ENCODE results near the gene EIF2S2. TPM values are rescaled to one million over a fixed set of nuclear protein-coding genes. Genes with fewer than 3 reads are reported as not detected.
"Not testable (repeated sequence)": the region's sequence is repeated elsewhere in the genome, so short reads cannot be mapped to it uniquely, and the experiment has no call there.

Gene EIF2S2
- total RNA-seq, 2 donors from 2014 or later: 22.6 to 40.2 TPM

- Histone ChIP-seq H3K27ac (no peak overlapping the region), H3K4me1 (no peaks in the 10 kb centered on the region), H3K9me3 (no peaks in the 10 kb centered on the region), H3K36me3 (replicated peaks in 1 of 2; ENCODE audit: insufficient read depth in 1 of 2, low read depth in 2 of 2) (no peaks in the 10 kb centered on the region), H3K27me3 (no peaks in the 10 kb centered on the region), H3K4me3 (no peak overlapping the region)
- DNase-seq: no peak
- no peak for TF ChIP-seq POLR2A (IDR thresholded peaks at IDR 0.05)
- TF ChIP-seq, protein P1, sequence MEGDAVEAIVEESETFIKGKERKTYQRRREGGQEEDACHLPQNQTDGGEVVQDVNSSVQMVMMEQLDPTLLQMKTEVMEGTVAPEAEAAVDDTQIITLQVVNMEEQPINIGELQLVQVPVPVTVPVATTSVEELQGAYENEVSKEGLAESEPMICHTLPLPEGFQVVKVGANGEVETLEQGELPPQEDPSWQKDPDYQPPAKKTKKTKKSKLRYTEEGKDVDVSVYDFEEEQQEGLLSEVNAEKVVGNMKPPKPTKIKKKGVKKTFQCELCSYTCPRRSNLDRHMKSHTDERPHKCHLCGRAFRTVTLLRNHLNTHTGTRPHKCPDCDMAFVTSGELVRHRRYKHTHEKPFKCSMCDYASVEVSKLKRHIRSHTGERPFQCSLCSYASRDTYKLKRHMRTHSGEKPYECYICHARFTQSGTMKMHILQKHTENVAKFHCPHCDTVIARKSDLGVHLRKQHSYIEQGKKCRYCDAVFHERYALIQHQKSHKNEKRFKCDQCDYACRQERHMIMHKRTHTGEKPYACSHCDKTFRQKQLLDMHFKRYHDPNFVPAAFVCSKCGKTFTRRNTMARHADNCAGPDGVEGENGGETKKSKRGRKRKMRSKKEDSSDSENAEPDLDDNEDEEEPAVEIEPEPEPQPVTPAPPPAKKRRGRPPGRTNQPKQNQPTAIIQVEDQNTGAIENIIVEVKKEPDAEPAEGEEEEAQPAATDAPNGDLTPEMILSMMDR (IDR thresholded peaks at IDR 0.05): no peak
- intact Hi-C loops (cut with DNase I): no loop called here
- WGBS, 2 donors: 91 to 95% methylated on average over 2 of the region's 2 CpGs
- no peak for ATAC-seq
These were observed 33.3 kb upstream of the EIF2S2 start for GRCh38 chr20:34145280-34145819.

- H3K27me3 ChIP-seq: no peaks in the 10 kb centered on the region
- DNase-seq: no peak
- H3K4me1 ChIP-seq: no peaks in the 10 kb centered on the region
These were observed 31.9 kb upstream of the EIF2S2 start for GRCh38 chr20:34143951-34144350.

GRCh38 chr20:34142121-34142520 lies 30.1 kb upstream of the EIF2S2 start:
- WGBS, 2 donors: 89 to 91% methylated on average over 1 of the region's 1 CpG
- intact Hi-C loops (cut with DNase I): no loop called here
- Histone ChIP-seq H3K4me3 (no peak overlapping the region), H3K36me3 (replicated peaks in 1 of 2; ENCODE audit: insufficient read depth in 1 of 2, low read depth in 2 of 2) (no peaks in the 10 kb centered on the region), H3K4me1 (no peaks in the 10 kb centered on the region), H3K27ac (no peak overlapping the region), H3K27me3 (no peaks in the 10 kb centered on the region), H3K9me3 (no peaks in the 10 kb centered on the region)
- no peak for ATAC-seq
- TF ChIP-seq, protein P1 (IDR thresholded peaks at IDR 0.05): no peak
- TF ChIP-seq POLR2A (IDR thresholded peaks at IDR 0.05): no peak
- no peak for DNase-seq

More at GRCh38 chr20:34143951-34144350, 31.9 kb upstream of the EIF2S2 start:
- H3K36me3 ChIP-seq (replicated peaks in 1 of 2; ENCODE audit: insufficient read depth in 1 of 2, low read depth in 2 of 2): no peaks in the 10 kb centered on the region
- no peaks in the 10 kb centered on the region for H3K9me3 ChIP-seq
- WGBS, 2 donors: 68 to 69% methylated on average over 7 of the region's 7 CpGs
- intact Hi-C loops (cut with DNase I): no loop called here
- no peak overlapping the region for H3K27ac ChIP-seq
- no peak for ATAC-seq
- no peak for TF ChIP-seq POLR2A (IDR thresholded peaks at IDR 0.05)
- TF ChIP-seq, protein P1 (IDR thresholded peaks at IDR 0.05): no peak
- H3K4me3 ChIP-seq: no peak overlapping the region

DNA sequence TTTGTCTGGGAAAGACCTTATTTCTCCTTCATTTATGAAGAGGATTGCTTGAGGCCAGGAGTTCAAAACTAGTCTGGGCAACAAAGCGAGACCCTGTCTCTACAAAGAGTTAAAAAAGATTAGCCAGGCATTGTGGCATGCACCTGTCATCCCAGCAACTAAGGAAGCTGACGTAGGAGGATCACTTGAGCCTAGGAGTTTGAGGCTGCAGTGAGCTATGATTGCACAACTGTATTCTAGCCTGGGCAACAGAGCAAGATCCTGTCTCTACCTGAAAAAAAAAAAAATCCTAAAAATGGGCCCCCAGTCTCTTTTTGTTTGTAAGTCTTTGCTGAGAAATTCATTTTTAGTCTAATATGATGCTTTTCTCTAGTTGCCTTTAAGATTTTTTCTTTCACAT lies 29.2 kb upstream of the EIF2S2 start:
- WGBS, 2 donors: 77 to 79% methylated on average over 2 of the region's 2 CpGs
- H3K27me3 ChIP-seq: no peaks in the 10 kb centered on the region
- no peaks in the 10 kb centered on the region for H3K36me3 ChIP-seq (replicated peaks in 1 of 2; ENCODE audit: insufficient read depth in 1 of 2, low read depth in 2 of 2)
- TF ChIP-seq, protein P1 (IDR thresholded peaks at IDR 0.05): no peak
- no peak for TF ChIP-seq POLR2A (IDR thresholded peaks at IDR 0.05)
- ATAC-seq: no peak
- intact Hi-C loops (cut with DNase I): no loop called here
- no peaks in the 10 kb centered on the region for H3K4me1 ChIP-seq
- H3K4me3 ChIP-seq: no peak overlapping the region
- H3K9me3 ChIP-seq: no peaks in the 10 kb centered on the region
- H3K27ac ChIP-seq: no peak overlapping the region
- DNase-seq: no peak

DNA sequence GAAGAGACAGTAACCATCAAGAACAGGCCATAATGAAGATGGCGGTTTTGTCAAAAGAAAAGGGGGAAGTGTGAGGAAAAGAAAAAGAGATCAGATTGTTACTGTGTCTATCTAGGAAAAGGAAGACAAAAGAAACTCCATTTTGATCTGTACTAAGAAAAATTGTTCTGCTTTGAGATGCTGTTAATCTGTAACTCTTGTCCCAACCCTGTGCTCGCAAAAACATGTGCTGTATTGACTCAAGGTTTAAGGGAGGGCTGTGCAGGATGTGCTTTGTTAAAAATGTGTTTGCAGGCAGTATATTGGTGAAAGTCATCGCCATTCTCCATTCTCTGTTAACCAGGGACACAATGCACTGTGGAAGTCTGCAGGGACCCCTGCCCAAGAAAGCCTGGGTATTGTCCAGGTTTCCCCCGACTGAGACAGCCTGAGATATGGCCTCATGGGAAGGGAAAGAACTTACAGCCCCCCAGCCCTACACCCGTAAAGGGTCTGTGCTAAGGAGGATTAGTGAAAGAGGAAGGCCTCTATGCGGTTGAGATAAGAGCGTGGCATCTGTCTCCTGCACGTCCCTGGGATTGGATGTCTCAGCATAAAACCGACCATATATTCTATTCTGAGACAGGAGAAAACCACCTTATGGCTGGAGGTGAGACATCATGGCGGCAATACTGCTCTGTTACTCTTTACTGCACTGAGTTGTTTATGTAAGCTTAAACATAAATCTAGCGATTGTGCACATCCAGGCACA lies 23.7 kb upstream of the EIF2S2 start:
- H3K36me3 ChIP-seq (replicated peaks in 1 of 2; ENCODE audit: insufficient read depth in 1 of 2, low read depth in 2 of 2); H3K9me3 ChIP-seq; H3K4me3 ChIP-seq; H3K4me1 ChIP-seq; H3K27ac ChIP-seq; H3K27me3 ChIP-seq; ATAC-seq; DNase-seq; intact Hi-C loops (cut with DNase I): not testable (repeated sequence)
- WGBS, 2 donors: 74 to 77% methylated on average over 9 to 11 of the region's 11 CpGs

- H3K4me3 ChIP-seq; H3K9me3 ChIP-seq; H3K27me3 ChIP-seq; intact Hi-C loops (cut with DNase I); H3K36me3 ChIP-seq (replicated peaks in 1 of 2; ENCODE audit: insufficient read depth in 1 of 2, low read depth in 2 of 2); H3K4me1 ChIP-seq; DNase-seq; ATAC-seq; H3K27ac ChIP-seq: not testable (repeated sequence)
- WGBS, 2 donors: 35 to 83% methylated on average over 1 to 4 of the region's 4 CpGs
These were observed 21.4 kb upstream of the EIF2S2 start for GRCh38 chr20:34133365-34133860.

GRCh38 chr20:34132943-34133342 lies 20.9 kb upstream of the EIF2S2 start:
- H3K27ac ChIP-seq; H3K27me3 ChIP-seq; H3K4me1 ChIP-seq; DNase-seq; intact Hi-C loops (cut with DNase I); H3K36me3 ChIP-seq (replicated peaks in 1 of 2; ENCODE audit: insufficient read depth in 1 of 2, low read depth in 2 of 2); ATAC-seq; H3K4me3 ChIP-seq; H3K9me3 ChIP-seq: not testable (repeated sequence)
- WGBS, 2 donors: 74 to 75% methylated on average over 6 to 11 of the region's 21 CpGs

GRCh38 chr20:34132491-34132890 lies 20.4 kb upstream of the EIF2S2 start:
- ATAC-seq; intact Hi-C loops (cut with DNase I); H3K9me3 ChIP-seq; H3K36me3 ChIP-seq (replicated peaks in 1 of 2; ENCODE audit: insufficient read depth in 1 of 2, low read depth in 2 of 2); H3K4me1 ChIP-seq; H3K4me3 ChIP-seq; H3K27ac ChIP-seq; DNase-seq; H3K27me3 ChIP-seq: not testable (repeated sequence)
- 77% methylated on average over 5 of the region's 26 CpGs; no CpG with 5 or more reads in 1 of the 2 donors for WGBS, 2 donors

Measured in body of pancreas (tissue), 4 donors.